ENCODE data around the gene ZNF778.

The ZNF778 gene

GRCh38 chr16:89266521-89267134, 49.1 kb downstream of the ZNF778 start:
- TF ChIP-seq TAF1 (IDR thresholded peaks at IDR 0.05; ENCODE audit: borderline replicate concordance, insufficient read depth, low read length) (no peak), SIN3A (IDR thresholded peaks at IDR 0.05; ENCODE audit: borderline replicate concordance, insufficient read depth, low read length) (no peak), REST (IDR thresholded peaks at IDR 0.05; ENCODE audit: insufficient read depth in 1 of 2, low read depth in 2 of 2, low read length in 2 of 2) (no peak), POLR2AphosphoS5 (IDR thresholded peaks at IDR 0.05; ENCODE audit: low read depth, low read length) (no peak), FOXP2 (optimal IDR thresholded peaks at IDR 0.05; ENCODE audit: borderline replicate concordance, extremely low read depth, extremely low read length, insufficient read depth) (no peak)

GRCh38 chr16:89268585-89268984, 51.1 kb downstream of the ZNF778 start:
- TF ChIP-seq POLR2AphosphoS5 (IDR thresholded peaks at IDR 0.05; ENCODE audit: low read depth, low read length) = no peak
- TF ChIP-seq REST (IDR thresholded peaks at IDR 0.05; ENCODE audit: insufficient read depth in 1 of 2, low read depth in 2 of 2, low read length in 2 of 2) = no peak

- no peak for TF ChIP-seq TAF1 (IDR thresholded peaks at IDR 0.05; ENCODE audit: borderline replicate concordance, insufficient read depth, low read length)
- TF ChIP-seq FOXP2 (optimal IDR thresholded peaks at IDR 0.05; ENCODE audit: borderline replicate concordance, extremely low read depth, extremely low read length, insufficient read depth) = no peak
- no peak for TF ChIP-seq SIN3A (IDR thresholded peaks at IDR 0.05; ENCODE audit: borderline replicate concordance, insufficient read depth, low read length)
- no peak for TF ChIP-seq REST (IDR thresholded peaks at IDR 0.05; ENCODE audit: insufficient read depth in 1 of 2, low read depth in 2 of 2, low read length in 2 of 2)
- no peak for TF ChIP-seq POLR2AphosphoS5 (IDR thresholded peaks at IDR 0.05; ENCODE audit: low read depth, low read length)
Measured at GRCh38 chr16:89268987-89269735, 51.7 kb downstream of the ZNF778 start.

GRCh38 chr16:89269805-89270665, 52.5 kb downstream of the ZNF778 start:
- no peak for TF ChIP-seq SIN3A (IDR thresholded peaks at IDR 0.05; ENCODE audit: borderline replicate concordance, insufficient read depth, low read length)
- no peak for TF ChIP-seq REST (IDR thresholded peaks at IDR 0.05; ENCODE audit: insufficient read depth in 1 of 2, low read depth in 2 of 2, low read length in 2 of 2)
- no peak for TF ChIP-seq POLR2AphosphoS5 (IDR thresholded peaks at IDR 0.05; ENCODE audit: low read depth, low read length)
- TF ChIP-seq FOXP2 (optimal IDR thresholded peaks at IDR 0.05; ENCODE audit: borderline replicate concordance, extremely low read depth, extremely low read length, insufficient read depth) = no peak
- no peak for TF ChIP-seq TAF1 (IDR thresholded peaks at IDR 0.05; ENCODE audit: borderline replicate concordance, insufficient read depth, low read length)
